Erythroblast (primary cell): ENCODE measurements around the gene TMEM141.

Experiments
- GATA1 ChIP-seq: IDR thresholded peaks from 2 replicates; pipeline ENCODE4 v1.6.1; 2011; ENCODE audit warnings: low read depth, mild to moderate bottlenecking, control low read depth, low read length, moderate library complexity
- POLR2A ChIP-seq: IDR thresholded peaks from 2 replicates; pipeline ENCODE4 v1.6.1; 2011; ENCODE audit warnings: mild to moderate bottlenecking, low read length

- TF ChIP-seq POLR2A (no peak), GATA1 (no peak)
These were observed 26.1 kb upstream of the TMEM141 start for GRCh38 chr9:136765041-136765440.
